GM21786 (cell line): ENCODE measurements around the gene ZIC2.
"Not testable (repeated sequence)": the region's sequence is repeated elsewhere in the genome, so short reads cannot be mapped to it uniquely, and the experiment has no call there.

Experiments
- ATAC-seq: cut with Tn5 transposase; IDR thresholded peaks from one replicate; pipeline ENCODE4 v1.9.1; 2021; ENCODE audit not compliant: unreplicated experiment

ZIC2 gene

DNA sequence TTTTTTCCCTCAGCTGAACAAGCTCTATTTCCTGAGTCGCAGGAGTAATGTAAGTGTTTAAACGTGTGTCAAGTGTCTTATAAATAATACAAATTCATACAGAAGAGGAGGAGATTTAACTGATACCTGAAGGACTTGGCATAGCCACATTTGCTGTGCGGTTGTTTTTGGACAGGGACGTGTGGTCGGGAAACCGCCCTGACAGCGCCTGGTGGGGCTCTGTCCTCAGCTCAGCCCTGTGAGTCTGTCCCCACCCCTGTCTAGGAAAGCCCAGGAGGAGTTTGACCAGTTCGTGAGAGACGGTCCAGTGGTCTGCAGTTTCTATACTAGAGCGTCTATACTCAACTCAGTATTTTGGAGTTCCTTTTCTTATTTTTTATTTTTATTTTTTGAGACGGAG lies 16.7 kb downstream of the ZIC2 start:
- ATAC-seq, result no peak

DNA sequence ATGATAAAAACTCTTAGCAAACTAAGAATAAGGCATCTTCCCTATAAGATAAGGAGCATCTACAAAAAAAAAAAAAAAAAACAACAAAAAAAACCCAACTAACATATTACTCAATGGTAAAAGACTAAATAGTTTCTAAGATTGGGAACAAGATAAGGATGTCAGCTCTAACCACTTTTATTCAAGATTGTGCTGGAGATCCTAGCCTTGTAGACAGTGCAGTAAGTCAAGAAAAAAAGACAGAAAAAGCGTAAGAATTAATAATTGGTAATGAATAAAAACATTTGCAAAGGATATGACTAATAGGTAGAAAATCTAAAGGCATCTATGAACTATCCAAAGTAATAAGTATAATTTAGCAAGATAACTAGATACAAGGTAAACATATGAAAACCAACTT lies 33.0 kb downstream of the ZIC2 start:
- no peak for ATAC-seq

DNA sequence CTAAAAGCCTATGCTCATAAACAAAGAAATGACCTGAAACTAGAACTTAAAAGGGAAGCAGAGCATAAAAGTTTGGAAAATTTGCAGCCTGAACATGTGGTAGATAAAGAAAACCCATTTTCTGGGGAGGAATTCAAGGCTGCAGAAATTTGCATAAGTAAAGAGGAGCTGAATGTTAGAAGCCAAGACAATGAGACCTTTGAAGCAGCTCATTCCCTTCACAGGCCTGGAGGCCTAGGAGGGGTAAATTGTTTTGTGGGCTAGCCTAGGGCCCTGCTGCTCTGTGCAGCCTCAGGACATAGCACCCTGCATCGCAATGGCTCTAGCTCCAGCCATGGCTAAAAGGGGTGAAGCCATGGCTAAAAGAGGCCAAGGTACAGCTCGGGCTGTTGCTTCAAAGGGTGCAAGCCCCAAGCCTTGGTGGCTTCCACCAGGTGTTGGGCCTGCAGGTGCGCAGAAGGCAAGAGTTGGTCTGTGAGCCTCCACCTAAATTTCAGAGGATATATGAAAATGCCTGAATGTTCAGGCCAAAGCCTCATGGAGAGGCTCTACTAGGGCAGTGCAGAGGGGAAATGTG lies 38.3 kb downstream of the ZIC2 start:
- ATAC-seq, result no peak

DNA sequence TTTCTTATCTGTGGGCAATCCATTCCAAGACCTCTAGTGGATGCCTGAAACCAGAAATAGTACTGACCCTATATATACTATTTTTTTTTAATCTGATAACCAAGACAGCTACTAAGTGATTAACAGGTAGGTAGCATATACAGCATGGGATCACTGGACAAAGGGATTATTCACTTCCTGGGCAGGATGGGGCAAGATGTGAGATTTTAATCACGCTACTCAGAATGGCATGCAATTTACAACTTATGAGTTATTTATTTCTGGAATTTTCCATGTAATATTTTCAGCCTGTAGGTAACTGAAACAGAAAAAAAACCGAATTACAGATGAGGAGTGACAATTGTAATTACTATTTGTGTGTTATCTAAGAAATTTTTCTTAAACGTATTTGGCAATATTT lies 41.2 kb downstream of the ZIC2 start:
- ATAC-seq, result no peak

DNA sequence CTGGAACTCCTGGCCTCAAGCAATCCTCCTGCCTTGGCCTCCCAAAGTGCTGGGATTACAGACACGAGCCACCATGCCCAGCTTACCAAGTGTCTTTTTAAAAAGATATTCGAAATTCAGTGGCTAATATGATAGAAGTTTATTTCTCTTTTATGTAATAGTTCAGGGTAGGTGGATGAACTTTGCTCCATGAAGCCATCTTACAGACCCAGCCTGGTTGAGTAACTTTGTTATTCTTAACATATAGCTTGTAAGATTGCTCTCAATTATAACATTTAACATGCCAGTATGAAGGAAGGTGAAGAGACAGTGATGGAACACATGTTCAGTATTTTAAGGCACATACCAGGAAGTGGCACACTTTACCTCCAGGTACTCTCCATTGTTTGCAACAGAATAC lies 42.4 kb downstream of the ZIC2 start:
- ATAC-seq, result no peak

DNA sequence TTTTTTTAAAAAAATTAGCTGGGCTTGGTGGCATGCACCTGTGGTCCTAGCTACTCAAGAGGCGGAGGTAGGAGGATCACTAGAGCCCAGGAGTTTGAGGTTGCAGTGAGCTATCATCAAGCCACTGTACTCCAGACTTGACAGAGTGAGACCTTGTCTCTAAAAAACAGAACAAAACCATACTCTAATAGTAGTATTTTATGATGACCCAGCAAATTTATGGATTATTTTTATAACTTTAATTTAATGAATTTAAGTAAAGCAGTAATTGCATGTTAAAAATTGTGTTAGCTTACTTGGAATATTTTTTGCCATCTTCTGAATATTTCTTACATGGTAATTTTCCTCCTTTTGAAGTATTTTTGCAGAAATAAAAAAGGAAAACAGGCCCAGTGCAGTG lies 48.3 kb downstream of the ZIC2 start:
- no peak for ATAC-seq

DNA sequence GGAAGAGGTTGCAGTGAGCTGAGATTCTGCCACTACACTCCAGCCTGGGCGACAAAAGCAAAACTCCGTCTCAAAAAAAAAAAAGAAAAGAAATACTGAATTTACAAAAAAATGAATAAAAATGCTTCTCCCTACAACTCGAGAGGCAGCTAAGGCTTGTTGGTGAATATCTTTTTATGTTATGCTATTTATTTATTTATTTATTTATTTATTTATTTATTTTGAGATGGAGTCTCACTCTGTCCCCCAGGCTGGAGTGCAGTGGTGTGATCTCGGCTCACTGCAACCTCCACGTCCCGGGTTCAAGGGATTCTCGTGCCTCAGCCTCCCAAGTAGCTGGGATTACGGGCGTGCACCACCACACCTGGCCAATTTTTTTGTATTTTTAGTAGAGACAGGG lies 51.1 kb downstream of the ZIC2 start:
- not testable (repeated sequence) for ATAC-seq

DNA sequence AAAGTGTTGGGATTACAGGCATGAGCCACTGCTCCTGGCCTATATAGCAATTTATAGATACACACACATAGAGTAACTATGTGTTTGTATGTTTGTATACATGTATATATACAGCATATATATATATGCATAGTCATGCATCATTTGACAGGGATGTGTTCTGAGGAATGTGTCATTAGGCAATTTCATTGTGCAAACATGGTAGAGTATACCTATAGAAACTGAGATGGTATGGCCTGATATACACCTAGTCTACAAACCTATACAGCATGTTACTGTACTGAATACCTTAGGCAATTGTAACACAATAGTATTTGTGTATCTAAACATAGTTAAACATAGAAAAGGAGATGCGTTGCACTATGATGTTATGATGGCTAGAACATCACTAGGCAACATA lies 54.4 kb downstream of the ZIC2 start:
- no peak for ATAC-seq
